ENCODE data around the gene CHST15. TPM values are rescaled to one million over a fixed set of nuclear protein-coding genes. Genes with fewer than 3 reads are reported as not detected.

CHST15 gene
- total and polyA plus RNA-seq, 8 donors = 13.7 to 53.3 (median 17.1) TPM

DNA sequence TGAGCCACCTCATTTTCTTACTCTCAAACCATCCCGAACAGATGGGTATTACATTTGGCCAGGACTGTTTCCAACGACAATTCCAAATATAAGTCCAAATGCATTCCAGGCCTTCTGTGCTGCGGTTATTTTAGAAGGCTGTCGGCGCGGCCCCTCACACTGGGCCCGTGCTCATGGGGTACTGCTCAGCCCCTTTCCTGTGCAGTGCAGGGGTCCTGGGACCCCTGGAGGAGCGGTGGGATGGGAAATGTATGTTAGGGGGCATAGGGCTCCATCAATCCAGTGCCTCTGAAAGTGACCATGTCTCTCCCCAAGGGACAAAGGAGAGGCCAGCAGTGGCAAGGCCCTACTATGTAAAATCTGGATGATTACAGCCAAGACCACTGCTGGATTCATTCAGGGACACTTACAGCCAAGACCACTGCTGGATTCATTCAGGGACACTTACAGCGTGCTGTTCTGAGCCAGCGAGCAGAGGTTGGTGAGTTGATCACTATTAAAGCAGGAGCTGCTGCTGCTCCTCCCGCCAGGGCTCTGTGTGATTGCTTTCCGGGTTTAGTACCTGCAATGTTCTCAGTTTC, 66.3 kb downstream of the CHST15 start:
- Histone ChIP-seq H3K4me1 (peaks cover 9 to 38% of the 10 kb centered on the region in 2 donors), H3K4me3 (no peak overlapping the region), H3K27me3 (no peaks in the 10 kb centered on the region), H3K36me3 (peaks cover 0 to 54% of the 10 kb centered on the region in 2 donors), H3K9me3 (no peaks in the 10 kb centered on the region), H3K27ac (no peak overlapping the region)
- peak in 2 of 4 donors; percentile 84 to 88 for DNase-seq
- TF ChIP-seq, protein P1, sequence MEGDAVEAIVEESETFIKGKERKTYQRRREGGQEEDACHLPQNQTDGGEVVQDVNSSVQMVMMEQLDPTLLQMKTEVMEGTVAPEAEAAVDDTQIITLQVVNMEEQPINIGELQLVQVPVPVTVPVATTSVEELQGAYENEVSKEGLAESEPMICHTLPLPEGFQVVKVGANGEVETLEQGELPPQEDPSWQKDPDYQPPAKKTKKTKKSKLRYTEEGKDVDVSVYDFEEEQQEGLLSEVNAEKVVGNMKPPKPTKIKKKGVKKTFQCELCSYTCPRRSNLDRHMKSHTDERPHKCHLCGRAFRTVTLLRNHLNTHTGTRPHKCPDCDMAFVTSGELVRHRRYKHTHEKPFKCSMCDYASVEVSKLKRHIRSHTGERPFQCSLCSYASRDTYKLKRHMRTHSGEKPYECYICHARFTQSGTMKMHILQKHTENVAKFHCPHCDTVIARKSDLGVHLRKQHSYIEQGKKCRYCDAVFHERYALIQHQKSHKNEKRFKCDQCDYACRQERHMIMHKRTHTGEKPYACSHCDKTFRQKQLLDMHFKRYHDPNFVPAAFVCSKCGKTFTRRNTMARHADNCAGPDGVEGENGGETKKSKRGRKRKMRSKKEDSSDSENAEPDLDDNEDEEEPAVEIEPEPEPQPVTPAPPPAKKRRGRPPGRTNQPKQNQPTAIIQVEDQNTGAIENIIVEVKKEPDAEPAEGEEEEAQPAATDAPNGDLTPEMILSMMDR (IDR thresholded peaks at IDR 0.05) = no peak
- peak; percentile 26 for ATAC-seq
- intact Hi-C loops (cut with DNase I) = no loop called here

DNA sequence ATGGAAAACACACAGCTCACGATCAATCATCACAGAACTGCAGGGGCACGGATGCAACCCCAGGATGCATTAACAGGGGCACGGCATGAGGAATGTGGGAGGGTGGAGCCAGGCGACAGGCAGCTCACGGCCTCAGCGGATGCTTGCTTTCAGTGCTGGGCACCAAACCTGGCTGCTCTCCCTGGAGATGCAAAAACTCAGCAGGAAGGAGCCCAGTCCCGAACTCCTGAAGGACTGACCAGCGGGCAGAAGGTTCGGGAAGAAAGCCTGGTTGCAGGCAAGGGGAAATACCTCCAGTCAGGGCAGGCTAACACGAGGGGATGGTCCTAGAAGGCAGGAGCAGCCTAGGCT, 66.8 kb downstream of the CHST15 start:
- DNase-seq (no peak), ATAC-seq (no peak)
- H3K27ac ChIP-seq = no peak overlapping the region
- H3K36me3 ChIP-seq = peaks cover 0 to 53% of the 10 kb centered on the region in 2 donors
- intact Hi-C loops (cut with DNase I) = no loop called here
- peaks cover 6 to 38% of the 10 kb centered on the region in 2 donors for H3K4me1 ChIP-seq
- TF ChIP-seq, protein P1 (IDR thresholded peaks at IDR 0.05) = no peak
- H3K4me3 ChIP-seq = no peak overlapping the region
- H3K27me3 ChIP-seq = no peaks in the 10 kb centered on the region
- no peaks in the 10 kb centered on the region for H3K9me3 ChIP-seq

DNA sequence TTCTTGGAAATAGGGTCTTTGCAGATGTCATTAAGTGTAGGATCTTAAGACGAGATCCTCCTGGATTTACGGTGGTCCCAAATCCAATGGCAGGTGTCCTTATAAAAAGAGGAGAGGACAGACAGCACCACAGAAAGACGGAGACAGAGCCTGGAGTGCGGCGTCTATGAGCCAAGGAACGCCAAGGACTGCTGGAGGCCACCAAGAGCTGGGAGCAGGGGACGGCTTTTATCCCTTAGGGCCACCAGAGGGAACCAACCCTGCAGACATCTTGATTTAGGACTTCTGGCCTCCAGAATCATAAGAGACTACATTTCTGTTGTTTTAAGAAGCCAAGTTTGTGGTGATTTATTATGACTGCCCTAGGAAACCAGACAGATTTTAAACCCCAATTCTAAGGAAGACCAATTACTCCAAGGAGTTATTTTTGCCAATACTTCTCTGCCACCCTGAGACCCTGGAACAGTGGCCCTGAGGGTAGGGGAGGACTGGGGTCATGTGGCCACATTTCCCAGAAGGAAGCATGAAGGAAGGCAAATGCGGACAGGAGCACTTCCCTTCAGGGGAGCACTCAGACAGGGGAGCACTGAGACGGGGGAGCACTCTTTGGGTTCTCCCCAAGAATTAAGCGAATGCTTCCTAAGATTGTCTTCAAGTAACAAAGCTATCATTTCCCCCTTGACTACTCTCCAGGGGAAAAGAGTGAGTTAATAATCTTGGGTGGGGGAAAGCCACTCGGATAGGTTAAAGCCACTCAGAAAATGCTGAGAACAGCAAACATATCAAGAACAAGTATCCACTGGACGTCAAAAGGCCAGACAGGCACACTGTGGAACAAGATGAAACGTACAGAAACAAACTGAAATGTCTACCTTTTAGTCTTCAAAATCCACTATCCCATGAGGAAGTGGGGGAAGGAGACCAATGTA, 67.5 kb downstream of the CHST15 start:
- no peaks in the 10 kb centered on the region for H3K27me3 ChIP-seq
- no peaks in the 10 kb centered on the region for H3K9me3 ChIP-seq
- peak in 1 of 4 donors; percentile 58 for DNase-seq
- H3K36me3 ChIP-seq = peaks cover 0 to 53% of the 10 kb centered on the region in 2 donors
- intact Hi-C loops (cut with DNase I) = no loop called here
- H3K4me3 ChIP-seq = no peak overlapping the region
- ATAC-seq = peak; percentile 67
- H3K27ac ChIP-seq = no peak overlapping the region
- peaks cover 6 to 38% of the 10 kb centered on the region in 2 donors for H3K4me1 ChIP-seq
- TF ChIP-seq, protein P1 (IDR thresholded peaks at IDR 0.05) = peak; percentile 21 to 34

DNA sequence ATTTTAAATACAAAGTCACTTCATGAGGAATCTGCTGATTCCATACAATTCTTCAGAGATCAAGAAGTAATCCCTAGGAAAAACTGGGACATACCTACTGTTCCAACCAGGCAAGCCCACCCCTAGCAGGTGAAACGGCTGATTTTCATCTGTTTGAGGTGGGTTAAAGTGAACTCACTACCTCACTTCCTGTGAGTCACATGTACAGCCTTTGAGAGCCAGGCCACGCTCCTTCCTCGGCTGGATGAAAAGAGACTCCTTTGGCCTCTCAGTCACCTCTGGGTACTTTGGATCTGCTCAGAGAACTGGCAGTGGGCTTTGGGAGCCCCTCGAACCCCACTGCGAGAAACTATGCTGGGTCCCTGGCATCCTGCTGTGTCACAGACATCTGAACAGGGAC, 68.2 kb downstream of the CHST15 start:
- ATAC-seq = no peak
- Histone ChIP-seq H3K27ac (no peak overlapping the region), H3K27me3 (no peaks in the 10 kb centered on the region), H3K9me3 (no peaks in the 10 kb centered on the region), H3K4me1 (peaks cover 6 to 41% of the 10 kb centered on the region in 2 donors), H3K36me3 (peaks cover 0 to 53% of the 10 kb centered on the region in 2 donors), H3K4me3 (no peak overlapping the region)
- intact Hi-C loops (cut with DNase I) = no loop called here
- TF ChIP-seq, protein P1 (IDR thresholded peaks at IDR 0.05) = no peak
- no peak for DNase-seq

DNA sequence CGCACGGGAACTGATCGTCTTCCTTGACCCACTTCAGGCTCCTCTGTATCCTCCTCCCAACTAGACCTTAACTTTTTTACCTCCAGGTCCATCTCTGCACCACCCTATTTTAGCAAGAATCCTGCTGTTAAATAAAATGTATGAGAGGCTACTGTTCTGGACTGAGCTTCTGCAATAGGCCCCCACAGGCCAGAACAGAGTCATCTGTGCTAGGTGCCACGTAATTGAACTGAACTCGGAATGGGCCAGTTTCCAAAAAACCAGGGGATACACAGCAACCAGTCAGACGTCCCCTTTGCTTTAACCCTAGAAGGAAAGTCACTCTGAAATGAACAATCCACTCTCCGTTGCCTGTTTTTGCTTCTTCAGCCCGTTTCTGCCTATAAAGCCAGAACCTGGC, 71.3 kb downstream of the CHST15 start:
- Histone ChIP-seq H3K4me1 (peaks cover 6 to 22% of the 10 kb centered on the region in 2 donors), H3K36me3 (peaks cover 0 to 47% of the 10 kb centered on the region in 2 donors), H3K27me3 (no peaks in the 10 kb centered on the region), H3K27ac (no peak overlapping the region), H3K9me3 (no peaks in the 10 kb centered on the region), H3K4me3 (no peak overlapping the region)
- intact Hi-C loops (cut with DNase I) = no loop called here
- TF ChIP-seq, protein P1 (IDR thresholded peaks at IDR 0.05) = no peak
- no peak for DNase-seq
- ATAC-seq = no peak
